Stomach (tissue), 9 donors: ENCODE measurements around the gene MEIKIN. TPM values are rescaled to one million over a fixed set of nuclear protein-coding genes. Genes with fewer than 3 reads are reported as not detected.

Source experiments
- DNase-seq, 2 donors: peaks; one replicate each; pipeline versions ENCODE4 v3.0.0 to v3.0.0-alpha.2; 2013 to 2019
- H3K27ac ChIP-seq, 5 donors: fragments of 200-600 bp in 4 of 5; sonication (generic) in 4 of 5; one replicate each; pipeline ENCODE4 v1.5.1; 2013 to 2019; ENCODE audit warnings: mild to moderate bottlenecking in 1 of 5, moderate library complexity in 1 of 5
- H3K27me3 ChIP-seq, 3 donors: fragments of 200-600 bp; sonication (generic); one replicate each; pipeline ENCODE4 v1.5.1; 2017 to 2019; ENCODE audit warnings: mixed run types in 1 of 3
- H3K36me3 ChIP-seq, 4 donors: fragments of 200-600 bp; sonication (generic); 1 replicate in 3 of 4; 2 replicates in 1 of 4; pipeline ENCODE4 v1.5.1; 2016 to 2019
- H3K4me1 ChIP-seq, 4 donors: fragments of 200-600 bp; sonication (generic); one replicate each; pipeline ENCODE4 v1.5.1; 2016 to 2019
- H3K4me3 ChIP-seq, 4 donors: fragments of 200-600 bp; sonication (generic) in 3 of 4; one replicate each; pipeline ENCODE4 v1.5.1; 2016 to 2019; ENCODE audit warnings: mild to moderate bottlenecking in 1 of 4
- H3K9me3 ChIP-seq, 4 donors: fragments of 200-600 bp; sonication (generic); one replicate each; pipeline ENCODE4 v1.5.1; 2016 to 2019
- CTCF ChIP-seq, 7 experiments: fragments of 450-650 bp in 4 of 7; fragments of 200-600 bp in 3 of 7; sonication (generic) in 3 of 7; IDR thresholded peaks; one replicate each; pipeline ENCODE4 v1.5.1; 2016 to 2019; ENCODE audit warnings: antibody characterized with exemption in 7 of 7, control low read depth in 2 of 7, mild to moderate bottlenecking in 1 of 7
- EP300 ChIP-seq: sonication (generic); formaldehyde crosslinking; IDR thresholded peaks from one replicate; pipeline ENCODE4 v1.6.1; 2017; ENCODE audit warnings: antibody characterized with exemption
- POLR2A ChIP-seq, 4 donors: fragments of 450-650 bp; IDR thresholded peaks; one replicate each; pipeline ENCODE4 v1.6.1; 2016; ENCODE audit warnings: antibody characterized with exemption in 4 of 4, control low read depth in 2 of 4, mild to moderate bottlenecking in 1 of 4, moderate library complexity in 1 of 4
- POLR2AphosphoS5 ChIP-seq, 3 donors: sonication (generic); formaldehyde crosslinking; IDR thresholded peaks; one replicate each; pipeline ENCODE4 v1.6.1; 2016; ENCODE audit warnings: antibody characterized with exemption in 3 of 3
- WGBS, 5 donors: extraction: QIAGEN DNeasy Blood & Tissue Kit in 3 of 5; methylation state at CpG; one replicate each; pipeline versions ENCODE4 v1.1.5 to v1.1.7; 2013 to 2018; 5-methylcytosine and 5-hydroxymethylcytosine counted together
- intact Hi-C: fragments of 100-400 bp; cut with DNase I; formaldehyde crosslinking; loops from one replicate; pipeline ENCODE4 v1.15.1; 2023; ENCODE audit warnings: low total_unique reads
- polyA plus RNA-seq, 3 donors: library from polyadenylated mRNA; stranded (reverse); fragments of 200-250 nt; gene quantifications; one replicate each; pipeline ENCODE4 v1.2.3, GENCODE V29; 2013
- total RNA-seq, 5 donors: library from RNA; depleted of rRNA; stranded (reverse); fragments of >200 nt; gene quantifications; one replicate each; pipeline versions ENCODE4 v1.1.0 to v1.2.3, GENCODE V29; 2014 to 2016
- donor health status: healthy with polysubstance abuse.
- donor health status: Bipolar disorder and iron deficiency.
- donor health status: healthy.

MEIKIN gene
- total and polyA plus RNA-seq, 8 donors: 0.37 TPM; not detected in 7

GRCh38 chr5:131986161-131986912 is 40.9 kb upstream of the MEIKIN start:
- TF ChIP-seq POLR2AphosphoS5 (IDR thresholded peaks at IDR 0.05): no peak
- TF ChIP-seq CTCF (IDR thresholded peaks at IDR 0.05): no peak
- no peak for TF ChIP-seq EP300
- no peak for TF ChIP-seq POLR2A (IDR thresholded peaks at IDR 0.05)
- DNase-seq: no peak
- 85 to 90% (median 88%) methylated on average over 8 of the region's 8 CpGs for WGBS, 5 donors
- Histone ChIP-seq H3K9me3 (no peaks in the 10 kb centered on the region), H3K27ac (no peak overlapping the region), H3K36me3 (no peaks in the 10 kb centered on the region), H3K4me1 (peaks cover 0 to 4% (median 0%) of the 10 kb centered on the region in 4 donors), H3K27me3 (no peaks in the 10 kb centered on the region), H3K4me3 (no peak overlapping the region)
- intact Hi-C loops: no loop called here

DNA sequence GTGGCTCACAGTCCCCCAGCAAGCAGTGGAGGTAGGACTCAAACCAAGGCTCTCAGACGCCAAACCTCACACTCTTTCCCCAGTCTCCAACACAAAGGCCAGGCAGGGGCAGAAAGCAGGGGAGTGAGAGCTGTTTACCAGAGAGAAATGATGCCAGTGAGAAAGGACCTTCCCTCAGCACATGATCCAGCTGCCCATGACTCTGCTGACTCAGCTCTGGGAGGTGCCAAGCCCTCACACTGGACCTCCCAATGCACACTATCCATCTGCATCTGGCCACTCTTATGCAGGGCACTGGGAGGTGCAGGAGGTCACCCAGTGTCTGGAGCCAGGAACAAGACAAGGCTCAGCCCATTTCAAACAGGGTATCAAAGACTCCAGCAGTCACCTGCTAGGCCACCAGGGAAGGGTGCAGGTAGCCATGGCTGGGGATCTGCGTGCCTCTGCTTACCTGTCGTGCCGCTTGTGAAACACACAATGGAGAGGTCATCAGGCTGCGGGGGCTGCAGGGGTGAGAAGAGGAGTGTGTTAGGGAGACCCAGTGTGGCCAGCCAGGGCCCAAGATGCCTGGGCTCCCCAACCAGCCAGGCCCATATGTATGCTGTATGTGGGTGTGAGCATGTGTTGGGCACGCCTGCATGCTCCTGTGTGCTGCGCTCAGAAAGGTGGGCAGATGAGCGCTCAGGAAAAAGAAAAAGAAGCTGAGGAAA is 39.6 kb upstream of the MEIKIN start:
- DNase-seq: no peak
- Histone ChIP-seq H3K27me3 (no peaks in the 10 kb centered on the region), H3K4me1 (peaks cover 0 to 4% (median 0%) of the 10 kb centered on the region in 4 donors), H3K9me3 (no peaks in the 10 kb centered on the region), H3K36me3 (no peaks in the 10 kb centered on the region), H3K4me3 (no peak overlapping the region), H3K27ac (no peak overlapping the region)
- intact Hi-C loops: no loop called here
- 94 to 96% (median 95%) methylated on average over 8 of the region's 8 CpGs for WGBS, 5 donors
- TF ChIP-seq CTCF (IDR thresholded peaks at IDR 0.05): no peak

DNA sequence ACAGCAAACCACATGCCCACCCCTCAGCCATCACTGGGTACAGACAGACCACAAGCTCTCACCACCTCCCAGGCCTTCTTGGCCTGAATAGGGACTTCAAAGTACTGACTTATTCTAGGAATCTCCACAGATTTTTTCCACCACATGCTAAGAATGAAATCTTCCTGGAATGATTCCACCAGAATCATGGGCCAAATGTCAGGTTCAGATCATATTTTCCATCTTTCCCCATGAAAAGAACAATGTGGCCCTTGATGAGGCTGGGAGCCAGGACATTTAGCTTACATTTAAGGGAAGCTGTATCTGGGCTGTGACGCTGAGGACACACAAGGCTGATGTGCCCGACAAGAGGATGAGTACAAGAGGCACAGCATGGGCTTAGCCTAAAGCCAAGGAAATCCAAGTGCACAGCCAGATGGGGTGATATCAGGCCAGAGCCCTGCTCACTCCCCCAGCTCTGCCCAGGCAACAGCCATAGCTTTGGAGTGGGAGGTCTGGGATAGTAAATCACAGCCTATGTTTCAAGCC is 37.8 kb upstream of the MEIKIN start:
- Histone ChIP-seq H3K4me1 (peaks cover 0 to 4% (median 0%) of the 10 kb centered on the region in 4 donors), H3K27me3 (no peaks in the 10 kb centered on the region), H3K36me3 (no peaks in the 10 kb centered on the region), H3K4me3 (no peak overlapping the region), H3K27ac (no peak overlapping the region), H3K9me3 (no peaks in the 10 kb centered on the region)
- 66 to 87% (median 79%) methylated on average over 2 of the region's 2 CpGs for WGBS, 5 donors
- peak in 1 of 2 donors; percentile 42 for DNase-seq
- TF ChIP-seq CTCF (IDR thresholded peaks at IDR 0.05): no peak
- no peak for TF ChIP-seq EP300
- peak in 1 of 3 donors; percentile 2 for TF ChIP-seq POLR2AphosphoS5 (IDR thresholded peaks at IDR 0.05)
- no peak for TF ChIP-seq POLR2A (IDR thresholded peaks at IDR 0.05)
- intact Hi-C loops: no loop called here

DNA sequence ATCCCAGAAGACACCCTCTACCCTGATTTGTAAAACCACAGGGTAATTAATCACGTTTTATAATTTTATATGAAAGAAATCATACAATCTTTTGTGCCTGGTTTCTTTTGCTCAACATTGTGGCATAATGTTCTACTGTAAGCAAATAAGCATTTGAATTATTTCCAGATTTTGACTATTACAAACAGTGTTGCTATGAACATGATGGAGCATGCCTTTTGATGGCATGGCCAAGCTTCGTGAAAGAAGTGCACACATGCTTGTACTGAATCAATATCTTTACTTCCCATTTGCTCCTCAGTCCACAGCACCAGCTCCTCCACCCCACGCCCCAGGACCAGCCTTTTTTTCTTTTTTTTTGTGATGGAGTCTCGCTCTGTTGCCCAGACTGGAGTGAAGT is 36.1 kb upstream of the MEIKIN start:
- TF ChIP-seq POLR2AphosphoS5 (IDR thresholded peaks at IDR 0.05) (no peak), EP300 (no peak), CTCF (IDR thresholded peaks at IDR 0.05) (no peak), POLR2A (IDR thresholded peaks at IDR 0.05) (no peak)
- WGBS, 5 donors: 55 to 67% (median 64%) methylated on average over 4 of the region's 4 CpGs
- H3K27me3 ChIP-seq: no peaks in the 10 kb centered on the region
- no peak overlapping the region for H3K27ac ChIP-seq
- peaks cover 0 to 4% (median 0%) of the 10 kb centered on the region in 4 donors for H3K4me1 ChIP-seq
- H3K4me3 ChIP-seq: no peak overlapping the region
- no peak for DNase-seq
- no peaks in the 10 kb centered on the region for H3K9me3 ChIP-seq
- H3K36me3 ChIP-seq: no peaks in the 10 kb centered on the region
- intact Hi-C loops: no loop called here
